ENCODE data around the gene EFNB2.

DNA sequence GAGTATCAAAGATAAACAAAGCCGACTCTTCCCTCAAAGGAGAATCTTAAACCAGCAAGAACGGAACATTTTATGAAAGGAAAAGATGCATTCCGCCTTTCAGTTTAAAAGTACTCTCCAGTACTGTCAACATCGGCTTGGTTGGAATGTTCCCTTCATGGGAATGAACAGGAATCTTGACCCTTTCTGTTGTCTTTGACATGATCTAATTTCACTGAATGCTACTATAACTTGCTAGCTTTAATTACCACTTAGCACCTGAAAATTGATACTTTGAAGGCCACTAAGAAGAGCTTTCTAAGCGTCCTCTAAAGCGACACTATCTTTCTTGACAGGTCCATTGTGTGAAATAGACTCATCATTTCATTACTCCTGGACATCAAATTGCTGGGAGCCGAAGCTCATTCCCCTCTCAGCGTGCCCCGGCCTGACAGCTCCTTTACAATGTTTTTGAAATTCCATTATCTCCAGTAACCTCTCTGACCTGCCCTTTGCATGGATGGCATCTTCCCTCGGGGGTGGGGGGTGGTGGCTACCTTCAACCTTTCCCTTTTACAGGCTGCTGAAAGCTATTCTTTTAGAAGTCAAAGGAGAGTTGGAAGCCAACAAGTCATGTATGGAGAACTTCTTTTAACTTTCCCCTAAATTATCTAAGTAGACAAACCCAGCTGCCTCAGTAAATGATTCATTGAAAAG lies 67.9 kb downstream of the EFNB2 start:
- TF ChIP-seq, protein P1, sequence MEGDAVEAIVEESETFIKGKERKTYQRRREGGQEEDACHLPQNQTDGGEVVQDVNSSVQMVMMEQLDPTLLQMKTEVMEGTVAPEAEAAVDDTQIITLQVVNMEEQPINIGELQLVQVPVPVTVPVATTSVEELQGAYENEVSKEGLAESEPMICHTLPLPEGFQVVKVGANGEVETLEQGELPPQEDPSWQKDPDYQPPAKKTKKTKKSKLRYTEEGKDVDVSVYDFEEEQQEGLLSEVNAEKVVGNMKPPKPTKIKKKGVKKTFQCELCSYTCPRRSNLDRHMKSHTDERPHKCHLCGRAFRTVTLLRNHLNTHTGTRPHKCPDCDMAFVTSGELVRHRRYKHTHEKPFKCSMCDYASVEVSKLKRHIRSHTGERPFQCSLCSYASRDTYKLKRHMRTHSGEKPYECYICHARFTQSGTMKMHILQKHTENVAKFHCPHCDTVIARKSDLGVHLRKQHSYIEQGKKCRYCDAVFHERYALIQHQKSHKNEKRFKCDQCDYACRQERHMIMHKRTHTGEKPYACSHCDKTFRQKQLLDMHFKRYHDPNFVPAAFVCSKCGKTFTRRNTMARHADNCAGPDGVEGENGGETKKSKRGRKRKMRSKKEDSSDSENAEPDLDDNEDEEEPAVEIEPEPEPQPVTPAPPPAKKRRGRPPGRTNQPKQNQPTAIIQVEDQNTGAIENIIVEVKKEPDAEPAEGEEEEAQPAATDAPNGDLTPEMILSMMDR (IDR thresholded peaks at IDR 0.05): no peak
- TF ChIP-seq TCF7L2 (IDR thresholded peaks at IDR 0.05; ENCODE audit: low read depth, low read length) (no peak), SIN3A (IDR thresholded peaks at IDR 0.05; ENCODE audit: borderline replicate concordance, insufficient read depth, low read depth, low read length) (no peak), POLR2AphosphoS5 (IDR thresholded peaks at IDR 0.05; ENCODE audit: low read depth, low read length) (no peak)
- TF ChIP-seq, protein P2, sequence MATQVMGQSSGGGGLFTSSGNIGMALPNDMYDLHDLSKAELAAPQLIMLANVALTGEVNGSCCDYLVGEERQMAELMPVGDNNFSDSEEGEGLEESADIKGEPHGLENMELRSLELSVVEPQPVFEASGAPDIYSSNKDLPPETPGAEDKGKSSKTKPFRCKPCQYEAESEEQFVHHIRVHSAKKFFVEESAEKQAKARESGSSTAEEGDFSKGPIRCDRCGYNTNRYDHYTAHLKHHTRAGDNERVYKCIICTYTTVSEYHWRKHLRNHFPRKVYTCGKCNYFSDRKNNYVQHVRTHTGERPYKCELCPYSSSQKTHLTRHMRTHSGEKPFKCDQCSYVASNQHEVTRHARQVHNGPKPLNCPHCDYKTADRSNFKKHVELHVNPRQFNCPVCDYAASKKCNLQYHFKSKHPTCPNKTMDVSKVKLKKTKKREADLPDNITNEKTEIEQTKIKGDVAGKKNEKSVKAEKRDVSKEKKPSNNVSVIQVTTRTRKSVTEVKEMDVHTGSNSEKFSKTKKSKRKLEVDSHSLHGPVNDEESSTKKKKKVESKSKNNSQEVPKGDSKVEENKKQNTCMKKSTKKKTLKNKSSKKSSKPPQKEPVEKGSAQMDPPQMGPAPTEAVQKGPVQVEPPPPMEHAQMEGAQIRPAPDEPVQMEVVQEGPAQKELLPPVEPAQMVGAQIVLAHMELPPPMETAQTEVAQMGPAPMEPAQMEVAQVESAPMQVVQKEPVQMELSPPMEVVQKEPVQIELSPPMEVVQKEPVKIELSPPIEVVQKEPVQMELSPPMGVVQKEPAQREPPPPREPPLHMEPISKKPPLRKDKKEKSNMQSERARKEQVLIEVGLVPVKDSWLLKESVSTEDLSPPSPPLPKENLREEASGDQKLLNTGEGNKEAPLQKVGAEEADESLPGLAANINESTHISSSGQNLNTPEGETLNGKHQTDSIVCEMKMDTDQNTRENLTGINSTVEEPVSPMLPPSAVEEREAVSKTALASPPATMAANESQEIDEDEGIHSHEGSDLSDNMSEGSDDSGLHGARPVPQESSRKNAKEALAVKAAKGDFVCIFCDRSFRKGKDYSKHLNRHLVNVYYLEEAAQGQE (IDR thresholded peaks at IDR 0.05; ENCODE audit: insufficient read depth in 1 of 2, low read depth in 2 of 2, low read length in 1 of 2): no peak
